ENCODE results near the gene BAZ1A. TPM values are rescaled to one million over a fixed set of nuclear protein-coding genes. Genes with fewer than 3 reads are reported as not detected.
"Not testable (repeated sequence)": the region's sequence is repeated elsewhere in the genome, so short reads cannot be mapped to it uniquely, and the experiment has no call there.

BAZ1A gene
- total RNA-seq, 2 donors from 2014 or later = 61.0 to 71.7 TPM

DNA sequence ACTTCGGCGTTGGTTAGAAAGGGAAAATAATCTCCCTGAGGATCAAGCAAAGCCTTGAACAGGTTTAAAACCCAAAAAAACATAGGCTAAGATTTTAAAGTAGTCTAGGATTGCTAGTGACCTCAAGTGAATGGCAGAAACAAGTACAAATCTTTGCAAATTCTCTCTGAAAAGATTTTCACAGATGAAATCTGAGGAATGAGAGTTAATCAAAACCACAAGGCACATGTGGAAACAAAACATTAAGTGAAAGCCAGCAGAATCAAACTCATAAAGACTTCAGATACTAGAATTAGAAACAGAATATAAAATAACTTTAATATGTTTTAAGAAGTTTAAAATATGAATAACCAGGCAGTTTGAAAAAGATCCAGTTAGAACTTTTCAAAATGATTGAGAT, 108.6 kb downstream of the BAZ1A start:
- ATAC-seq (no peak), DNase-seq (ENCODE audit: low spot score in 2 of 2) (no peak)
- Mint-ChIP-seq H3K9me3 (no peaks in the 10 kb centered on the region), H3K27ac (no peak overlapping the region), H3K36me3 (peaks cover 6 to 11% of the 10 kb centered on the region in 2 donors)

DNA sequence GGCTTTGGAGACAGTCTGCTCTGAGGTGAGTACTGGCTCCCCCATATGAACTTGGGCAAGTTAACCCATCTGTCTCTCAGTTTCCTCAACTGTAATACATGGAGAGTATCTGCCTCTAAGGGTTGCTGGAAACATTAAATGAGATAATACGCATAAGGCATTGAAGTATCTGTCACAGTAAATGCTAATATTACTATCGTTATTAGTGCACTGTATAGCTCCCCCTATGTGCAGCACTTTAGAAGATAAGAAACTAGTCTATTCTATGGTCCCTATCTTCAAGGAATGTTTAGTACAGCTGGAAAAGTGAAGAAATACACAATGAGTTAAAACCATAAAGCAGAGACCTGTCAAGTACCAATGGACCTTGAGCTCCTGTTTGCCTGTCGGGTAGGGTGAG, 109.1 kb downstream of the BAZ1A start:
- Mint-ChIP-seq H3K27ac (peak overlapping the region in 1 of 2 donors; percentile 44), H3K36me3 (peaks cover 6 to 16% of the 10 kb centered on the region in 2 donors), H3K9me3 (no peaks in the 10 kb centered on the region)
- DNase-seq (ENCODE audit: low spot score in 2 of 2) (no peak), ATAC-seq (no peak)

GRCh38 chr14:34755215-34755614, 119.9 kb downstream of the BAZ1A start:
- H3K27ac Mint-ChIP-seq = no peak overlapping the region

GRCh38 chr14:34754687-34755086, 120.5 kb downstream of the BAZ1A start:
- DNase-seq (ENCODE audit: low spot score in 2 of 2) = no peak
- Mint-ChIP-seq H3K27ac (no peak overlapping the region), H3K9me3 (no peaks in the 10 kb centered on the region), H3K36me3 (peaks cover 0 to 5% of the 10 kb centered on the region in 2 donors)
- ATAC-seq = no peak

More at GRCh38 chr14:34755215-34755614, 119.9 kb downstream of the BAZ1A start:
- ATAC-seq (no peak), DNase-seq (ENCODE audit: low spot score in 2 of 2) (no peak)
- H3K36me3 Mint-ChIP-seq = peaks cover 0 to 8% of the 10 kb centered on the region in 2 donors
- H3K9me3 Mint-ChIP-seq = no peaks in the 10 kb centered on the region

- ATAC-seq (no peak), DNase-seq (ENCODE audit: low spot score in 2 of 2) (no peak)
- H3K27ac Mint-ChIP-seq = no peak overlapping the region
- H3K9me3 Mint-ChIP-seq = no peaks in the 10 kb centered on the region
- peaks cover 0 to 5% of the 10 kb centered on the region in 2 donors for H3K36me3 Mint-ChIP-seq
Observed at GRCh38 chr14:34750670-34751069, 124.5 kb downstream of the BAZ1A start.

DNA sequence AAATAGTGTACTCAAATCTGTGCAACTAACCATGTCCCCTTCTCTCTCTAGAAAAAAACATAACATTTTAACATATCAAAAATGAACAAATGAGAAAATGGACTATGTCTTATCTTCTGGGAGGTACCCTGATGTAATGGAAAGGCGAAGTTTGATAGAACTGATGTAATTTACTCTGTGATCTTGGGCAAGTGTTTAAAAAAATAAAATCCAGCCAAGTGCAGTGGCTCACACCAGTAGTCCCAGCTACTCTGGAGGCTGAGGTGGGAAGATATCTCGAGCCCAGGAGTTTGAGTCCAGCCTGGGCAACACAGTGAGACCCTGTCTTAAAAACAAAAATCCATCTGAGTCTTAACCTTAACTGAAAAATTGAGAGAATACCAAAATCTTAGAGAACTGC, 124.9 kb downstream of the BAZ1A start:
- no peak for DNase-seq (ENCODE audit: low spot score in 2 of 2)
- Mint-ChIP-seq H3K9me3 (no peaks in the 10 kb centered on the region), H3K27ac (no peak overlapping the region), H3K36me3 (peaks cover 0 to 5% of the 10 kb centered on the region in 2 donors)
- no peak for ATAC-seq

DNA sequence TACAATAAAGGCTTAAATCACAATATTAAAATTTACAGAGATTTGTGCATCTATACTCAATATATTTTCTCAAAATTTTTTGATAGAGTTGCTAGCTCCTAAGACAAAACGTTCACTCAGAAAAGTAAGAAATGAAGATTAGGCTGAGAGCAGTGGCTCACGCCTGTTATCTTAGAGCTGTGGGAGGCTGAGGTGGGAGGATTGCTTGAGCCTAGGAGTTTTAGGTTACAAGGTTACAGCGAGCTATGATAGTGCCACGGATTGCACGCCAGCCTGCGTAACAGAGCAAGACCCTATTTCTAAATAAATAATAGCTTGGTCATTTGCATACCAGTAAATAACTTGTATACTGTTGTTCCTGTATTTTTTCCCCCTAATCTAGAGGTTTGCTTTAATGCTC, 125.8 kb downstream of the BAZ1A start:
- Mint-ChIP-seq H3K9me3 (no peaks in the 10 kb centered on the region), H3K27ac (no peak overlapping the region), H3K36me3 (peaks cover 0 to 5% of the 10 kb centered on the region in 2 donors)
- ATAC-seq (no peak), DNase-seq (ENCODE audit: low spot score in 2 of 2) (no peak)

DNA sequence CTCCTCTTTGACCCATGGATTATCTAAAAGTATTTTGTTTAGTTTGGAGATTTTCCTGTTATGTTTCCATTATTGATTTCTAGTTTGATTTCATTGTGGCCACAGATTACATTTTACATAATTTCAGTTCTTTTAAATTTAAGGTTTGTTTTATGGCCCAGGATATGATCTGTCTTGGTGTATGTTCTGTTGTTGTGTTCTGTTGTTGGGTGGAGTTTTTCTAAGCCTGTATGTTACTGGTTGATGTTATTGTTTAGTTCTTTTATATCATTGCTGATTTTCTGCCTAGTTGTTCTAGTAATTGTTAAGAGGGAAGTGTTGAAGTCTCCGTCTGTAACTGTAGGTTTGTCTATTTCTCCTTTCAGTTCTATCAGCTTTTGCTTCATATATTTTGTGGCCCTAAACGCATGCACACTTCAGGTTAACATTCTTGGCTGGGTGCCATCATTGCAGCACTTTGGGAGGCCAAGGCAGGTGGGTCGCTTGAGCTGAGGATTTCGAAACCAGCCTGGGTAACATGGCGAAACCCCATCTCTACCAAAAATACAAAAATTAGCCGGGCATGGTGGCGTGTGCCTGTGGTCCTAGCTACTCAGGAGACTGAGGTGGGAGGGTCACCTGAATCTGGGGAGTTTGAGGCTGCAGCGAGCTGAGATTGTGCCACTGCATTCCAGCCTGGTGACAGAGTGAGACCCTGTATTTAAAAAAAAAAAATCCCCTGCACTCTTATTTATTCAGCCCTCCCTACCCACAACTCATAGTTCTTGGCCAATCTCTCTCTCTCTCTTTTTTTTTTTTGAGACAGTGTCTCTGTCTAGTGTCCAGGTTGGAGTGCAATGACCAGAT, 132.7 kb downstream of the BAZ1A start:
- no peak for ATAC-seq
- H3K36me3 Mint-ChIP-seq = peaks cover 0 to 6% of the 10 kb centered on the region in 2 donors
- H3K27ac Mint-ChIP-seq = no peak overlapping the region
- peaks cover 0 to 5% of the 10 kb centered on the region in 2 donors for H3K9me3 Mint-ChIP-seq
- no peak for DNase-seq (ENCODE audit: low spot score in 2 of 2)

GRCh38 chr14:34741840-34742239, 133.3 kb downstream of the BAZ1A start:
- peaks cover 0 to 5% of the 10 kb centered on the region in 2 donors for H3K9me3 Mint-ChIP-seq
- H3K36me3 Mint-ChIP-seq = peaks cover 0 to 6% of the 10 kb centered on the region in 2 donors
- DNase-seq (ENCODE audit: low spot score in 2 of 2) = no peak
- H3K27ac Mint-ChIP-seq = no peak overlapping the region
- ATAC-seq = no peak

GRCh38 chr14:34740139-34740538, 135.0 kb downstream of the BAZ1A start:
- H3K27ac Mint-ChIP-seq; ATAC-seq; H3K36me3 Mint-ChIP-seq; DNase-seq (ENCODE audit: low spot score in 2 of 2); H3K9me3 Mint-ChIP-seq: not testable (repeated sequence)

DNA sequence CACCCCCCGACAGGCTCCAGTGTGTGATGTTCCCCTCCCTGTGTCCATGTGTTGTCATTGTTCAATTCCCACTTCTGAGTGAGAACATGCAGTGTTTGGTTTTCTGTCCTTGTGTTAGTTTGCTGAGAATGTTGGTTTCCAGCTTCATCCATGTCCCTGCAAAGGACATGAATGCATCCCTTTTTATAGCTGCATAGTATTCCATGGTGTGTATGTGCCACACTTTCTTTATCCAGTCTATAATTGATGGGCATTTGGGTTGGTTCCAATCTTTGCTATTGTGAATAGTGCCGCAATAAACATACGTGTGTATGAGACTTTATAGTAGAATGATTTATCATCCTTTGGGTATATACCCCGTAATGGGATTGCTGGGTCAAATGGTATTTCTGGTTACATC, 138.1 kb downstream of the BAZ1A start:
- DNase-seq (ENCODE audit: low spot score in 2 of 2); H3K27ac Mint-ChIP-seq; ATAC-seq; H3K36me3 Mint-ChIP-seq; H3K9me3 Mint-ChIP-seq: not testable (repeated sequence)

DNA sequence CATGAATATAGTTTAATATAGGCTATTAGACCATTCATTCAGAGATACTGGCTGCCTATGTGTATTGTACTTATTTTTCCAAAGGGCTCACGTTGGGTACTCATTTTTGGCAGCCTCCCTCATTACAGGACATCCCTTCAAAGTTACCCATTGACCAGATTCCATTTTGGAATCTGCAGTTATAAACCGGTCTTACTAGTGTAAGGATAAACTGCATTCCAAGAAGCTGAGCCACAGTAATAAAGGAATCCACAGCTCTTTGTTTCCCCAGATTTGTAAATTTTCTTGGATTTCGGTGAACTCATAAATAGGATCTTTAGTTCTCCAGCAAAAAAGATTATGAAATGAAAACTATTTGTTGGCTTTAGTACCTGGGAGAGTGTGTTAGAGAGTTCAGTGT, 141.9 kb downstream of the BAZ1A start:
- no peak for DNase-seq (ENCODE audit: low spot score in 2 of 2)
- Mint-ChIP-seq H3K9me3 (no peaks in the 10 kb centered on the region), H3K36me3 (no peaks in the 10 kb centered on the region), H3K27ac (no peak overlapping the region)
- no peak for ATAC-seq

DNA sequence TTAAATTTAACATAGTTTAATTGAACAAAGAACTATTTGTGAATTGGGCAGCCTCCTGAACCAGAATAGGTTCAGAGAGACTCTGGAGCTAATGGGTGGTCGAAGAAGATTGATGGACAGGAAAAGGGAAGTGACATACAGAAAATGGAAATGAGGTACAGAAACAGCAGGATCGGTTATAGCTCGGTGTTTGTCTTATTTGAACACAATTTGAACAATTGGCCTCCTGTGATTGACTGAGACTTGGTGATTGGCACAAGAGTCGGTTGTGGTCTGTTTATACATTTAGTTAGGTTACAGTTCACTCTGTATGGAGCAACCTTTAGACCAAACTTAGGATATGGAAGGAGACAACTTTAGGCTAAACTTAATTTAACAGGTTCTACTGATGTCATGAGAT, 142.4 kb downstream of the BAZ1A start:
- Mint-ChIP-seq H3K9me3 (no peaks in the 10 kb centered on the region), H3K27ac (no peak overlapping the region), H3K36me3 (no peaks in the 10 kb centered on the region)
- ATAC-seq (no peak), DNase-seq (ENCODE audit: low spot score in 2 of 2) (no peak)

DNA sequence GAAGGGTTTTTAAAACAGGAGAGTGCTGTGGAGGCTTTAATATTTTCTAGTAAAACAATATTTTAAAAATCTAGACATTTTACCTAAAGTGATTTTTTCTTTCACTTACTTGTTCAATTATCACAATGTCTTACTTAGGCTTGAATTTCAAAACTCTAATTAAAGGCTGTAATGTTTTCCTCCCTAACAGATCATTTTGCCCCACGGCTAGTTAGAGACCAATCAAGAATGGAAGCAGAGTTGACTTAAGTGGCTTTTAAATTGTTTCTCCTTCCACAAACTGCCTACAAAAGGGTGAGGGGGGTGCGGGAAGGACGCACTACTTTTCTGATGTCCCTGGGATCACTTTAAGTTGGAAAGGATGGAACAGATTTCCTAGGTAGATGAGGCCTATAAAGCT, 151.3 kb downstream of the BAZ1A start:
- H3K9me3 Mint-ChIP-seq = no peaks in the 10 kb centered on the region
- H3K36me3 Mint-ChIP-seq = no peaks in the 10 kb centered on the region
- ATAC-seq = no peak

GRCh38 chr14:34722723-34723545, 152.2 kb downstream of the BAZ1A start:
- ATAC-seq = peak; percentile 49 to 55
- no peak overlapping the region for H3K27ac Mint-ChIP-seq

More for the DNA sequence above, 151.3 kb downstream of the BAZ1A start:
- DNase-seq (ENCODE audit: low spot score in 2 of 2) = no peak
- H3K27ac Mint-ChIP-seq = no peak overlapping the region

GRCh38 chr14:34721129-34721528, 154.0 kb downstream of the BAZ1A start:
- H3K36me3 Mint-ChIP-seq = no peaks in the 10 kb centered on the region

More at GRCh38 chr14:34722723-34723545, 152.2 kb downstream of the BAZ1A start:
- peak in 1 of 2 donors; percentile 40 for DNase-seq (ENCODE audit: low spot score in 2 of 2)
- Mint-ChIP-seq H3K36me3 (no peaks in the 10 kb centered on the region), H3K9me3 (no peaks in the 10 kb centered on the region)

DNA sequence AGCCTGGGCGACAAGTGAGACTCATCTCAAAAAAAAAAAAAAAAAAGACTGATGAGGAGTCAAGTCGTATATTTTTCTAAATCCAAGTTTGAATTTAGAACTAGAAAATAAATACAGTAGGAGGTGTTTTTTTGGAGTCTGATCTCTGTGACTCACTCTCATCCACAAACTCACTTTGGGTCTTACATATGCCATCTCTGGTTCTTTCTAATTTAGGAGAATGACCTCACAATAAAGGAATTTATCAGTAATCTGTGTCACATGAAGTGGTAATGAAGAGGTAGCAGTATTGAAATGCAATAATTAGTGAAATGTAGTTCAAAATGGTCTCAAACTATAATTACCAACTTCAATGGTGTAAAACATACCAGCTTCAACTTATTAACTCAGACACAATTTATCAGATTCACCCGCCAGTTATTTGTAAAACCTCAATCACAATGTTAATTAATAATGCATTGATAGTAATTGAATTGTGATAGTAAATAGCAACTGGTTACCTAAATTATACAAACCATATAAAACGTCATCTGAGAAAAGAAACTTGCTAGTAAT, 156.3 kb downstream of the BAZ1A start:
- Mint-ChIP-seq H3K36me3 (peaks cover under 1 to 2% of the 10 kb centered on the region in 2 donors), H3K27ac (no peak overlapping the region), H3K9me3 (no peaks in the 10 kb centered on the region)
- DNase-seq (ENCODE audit: low spot score in 2 of 2) (no peak), ATAC-seq (no peak)

More at GRCh38 chr14:34721129-34721528, 154.0 kb downstream of the BAZ1A start:
- no peaks in the 10 kb centered on the region for H3K9me3 Mint-ChIP-seq
- ATAC-seq (no peak), DNase-seq (ENCODE audit: low spot score in 2 of 2) (no peak)
- H3K27ac Mint-ChIP-seq = no peak overlapping the region

Data from activated naive CD4-positive, alpha-beta T cell treated with anti-CD3 and anti-CD28 coated beads, Interleukin-2, amount 50 U/mL, for 72 hours (primary cell).